Keratinocyte (primary cell): ENCODE measurements around the gene TENT4B. TPM values are rescaled to one million over a fixed set of nuclear protein-coding genes. Genes with fewer than 3 reads are reported as not detected.

ENCODE experiments used
- DNase-seq: peaks from one replicate; pipeline ENCODE4 v3.0.0-alpha.2; 2011; ENCODE audit warnings: low read depth, missing footprints, low spot score
- FAIRE-seq: peaks from 2 replicates; lab custom pipeline; 2011; peaks lifted over from hg19 to GRCh38; lab: Jason Lieb, UNC
- H2AFZ ChIP-seq: 2 replicates; pipeline ENCODE4 v1.6.0; 2012; ENCODE audit warnings: low read length, control low read depth, inconsistent platforms; ENCODE audit not compliant: control insufficient read depth
- H3K27ac ChIP-seq: 2 replicates; pipeline ENCODE4 v1.5.1; 2011; ENCODE audit warnings: low read length; ENCODE audit not compliant: control insufficient read depth, insufficient read depth
- H3K27me3 ChIP-seq: 3 replicates; pipeline ENCODE4 v1.6.0; 2011; ENCODE audit warnings: low read length; ENCODE audit not compliant: control insufficient read depth, insufficient read depth; ENCODE audit errors: extremely low read depth
- H3K36me3 ChIP-seq, 2 experiments: 2 replicates in 1 of 2; 3 replicates in 1 of 2; pipeline ENCODE4 v1.5.1; 2011; ENCODE audit warnings: low read length in 2 of 2, mild to moderate bottlenecking in 1 of 2; ENCODE audit not compliant: control insufficient read depth in 2 of 2, insufficient read depth in 2 of 2; ENCODE audit errors: extremely low read depth in 1 of 2
- H3K4me1 ChIP-seq: 3 replicates; pipeline ENCODE4 v1.5.1; 2011; ENCODE audit warnings: low read length; ENCODE audit not compliant: control insufficient read depth, insufficient read depth; ENCODE audit errors: extremely low read depth
- H3K4me2 ChIP-seq: 3 replicates; pipeline ENCODE4 v1.6.0; 2011; ENCODE audit warnings: low read depth, low read length; ENCODE audit not compliant: control insufficient read depth, insufficient read depth; ENCODE audit errors: extremely low read depth
- H3K4me3 ChIP-seq, 3 experiments: fragments of 200-600 bp in 1 of 3; sonication (generic) in 1 of 3; 2 replicates in 2 of 3; 3 replicates in 1 of 3; pipeline ENCODE4 v1.5.1; 2011 to 2016; ENCODE audit warnings: low read length in 3 of 3, mild to moderate bottlenecking in 3 of 3, control low read depth in 2 of 3, inconsistent platforms in 1 of 3, low read depth in 1 of 3, mixed read lengths in 1 of 3, mixed run types in 1 of 3, moderate library complexity in 1 of 3; ENCODE audit not compliant: control insufficient read depth in 2 of 3, insufficient read depth in 2 of 3; ENCODE audit errors: extremely low read depth in 1 of 3
- H3K79me2 ChIP-seq: 2 replicates; pipeline ENCODE4 v1.6.0; 2012; ENCODE audit warnings: low read length; ENCODE audit not compliant: control insufficient read depth, insufficient read depth
- H3K9ac ChIP-seq: 3 replicates; pipeline ENCODE4 v1.6.0; 2011; ENCODE audit warnings: low read length; ENCODE audit not compliant: control insufficient read depth, insufficient read depth; ENCODE audit errors: extremely low read depth
- H3K9me1 ChIP-seq: 3 replicates; pipeline ENCODE4 v1.6.0; 2011; ENCODE audit warnings: low read length; ENCODE audit not compliant: control insufficient read depth, insufficient read depth; ENCODE audit errors: extremely low read depth
- H3K9me3 ChIP-seq: 2 replicates; pipeline ENCODE4 v1.5.1; 2012; ENCODE audit warnings: low read depth, low read length; ENCODE audit not compliant: control insufficient read depth
- H4K20me1 ChIP-seq: 3 replicates; pipeline ENCODE4 v1.6.0; 2011; ENCODE audit warnings: low read length; ENCODE audit not compliant: control insufficient read depth, insufficient read depth; ENCODE audit errors: extremely low read depth
- CTCF ChIP-seq, 3 experiments: IDR thresholded peaks in 1 of 3; conservative IDR thresholded peaks in 1 of 3; optimal IDR thresholded peaks in 1 of 3; 2 replicates in 2 of 3; 3 replicates in 1 of 3; pipeline versions ENCODE3 to v1.5.1; 2011; ENCODE audit warnings: low read length in 3 of 3, mild to moderate bottlenecking in 3 of 3, moderate library complexity in 2 of 3, control low read depth in 1 of 3, inconsistent platforms in 1 of 3; ENCODE audit not compliant: insufficient read depth in 2 of 3; ENCODE audit errors: extremely low read depth in 1 of 3
- EZH2 ChIP-seq: IDR thresholded peaks from one replicate; pipeline ENCODE4 v1.6.1; 2012; ENCODE audit warnings: inconsistent platforms, mild to moderate bottlenecking, low read length, moderate library complexity
- dilution Hi-C: fragments of 300-500 bp; cut with MboI; formaldehyde crosslinking; loops from one replicate; pipeline ENCODE4 v1.7.0; 2020; ENCODE audit warnings: low sequenced_read_pairs; ENCODE audit not compliant: extremely low pct_ligation_motif_present
- polyA plus RNA-seq, 5 experiments: library from polyadenylated mRNA; depleted of rRNA in 3 of 5; stranded (reverse) in 3 of 5; stranded (forward) in 1 of 5; unstranded in 1 of 5; fragments of >200 nt; gene quantifications; 1 replicate in 1 of 5; 2 replicates in 3 of 5; 3 replicates in 1 of 5; pipeline versions ENCODE4 v1.2.1 to v1.2.3, GENCODE V29; 2011 to 2012; ENCODE audit warnings: missing spikeins in 2 of 5, low read depth in 1 of 5, low replicate concordance in 1 of 5

Gene TENT4B
- polyA plus RNA-seq, 1 donor (not counting 4 experiments of a cell fraction or from before 2014, with no cell fraction given) = 14.8 TPM

GRCh38 chr16:50146479-50147435, 6.3 kb upstream of the TENT4B start:
- H2AFZ ChIP-seq = no peak overlapping the region
- no peaks in the 10 kb centered on the region for H3K4me1 ChIP-seq
- H3K9ac ChIP-seq = no peak overlapping the region
- H3K4me3 ChIP-seq = no peak overlapping the region
- no peak for TF ChIP-seq CTCF (optimal IDR thresholded peaks at IDR 0.05 in 1 of 3, IDR thresholded peaks at IDR 0.05 in 1 of 3, conservative IDR thresholded peaks at IDR 0.05 in 1 of 3; ENCODE audit: extremely low read depth in 1 of 3, insufficient read depth in 2 of 3, low read length in 3 of 3)
- no peak for TF ChIP-seq EZH2
- no peaks in the 10 kb centered on the region for H4K20me1 ChIP-seq
- no peaks in the 10 kb centered on the region for H3K9me3 ChIP-seq
- H3K9me1 ChIP-seq = no peaks in the 10 kb centered on the region
- H3K4me2 ChIP-seq = no peak overlapping the region
- no peaks in the 10 kb centered on the region for H3K79me2 ChIP-seq
- no peaks in the 10 kb centered on the region for H3K27me3 ChIP-seq
- no peaks in the 10 kb centered on the region for H3K36me3 ChIP-seq
- no peak overlapping the region for H3K27ac ChIP-seq
- FAIRE-seq = no peak
- DNase-seq = no peak
- dilution Hi-C loops = no loop called here

- H3K4me2 ChIP-seq = no peak overlapping the region
- FAIRE-seq = no peak
- H3K27ac ChIP-seq = no peak overlapping the region
- DNase-seq = no peak
- no peak overlapping the region for H3K4me3 ChIP-seq
- H2AFZ ChIP-seq = no peak overlapping the region
- no peaks in the 10 kb centered on the region for H3K9me3 ChIP-seq
- H3K9me1 ChIP-seq = no peaks in the 10 kb centered on the region
- no peaks in the 10 kb centered on the region for H3K27me3 ChIP-seq
- H4K20me1 ChIP-seq = peaks cover 17% of the 10 kb centered on the region
- H3K4me1 ChIP-seq = peaks cover 17% of the 10 kb centered on the region
- no peak for TF ChIP-seq CTCF (optimal IDR thresholded peaks at IDR 0.05 in 1 of 3, IDR thresholded peaks at IDR 0.05 in 1 of 3, conservative IDR thresholded peaks at IDR 0.05 in 1 of 3; ENCODE audit: extremely low read depth in 1 of 3, insufficient read depth in 2 of 3, low read length in 3 of 3)
- TF ChIP-seq EZH2 = no peak
- peaks cover 28% of the 10 kb centered on the region for H3K79me2 ChIP-seq
- no peak overlapping the region for H3K9ac ChIP-seq
- dilution Hi-C loops = no loop called here
- no peaks in the 10 kb centered on the region for H3K36me3 ChIP-seq
Observed at GRCh38 chr16:50151322-50151721, 1.8 kb upstream of the TENT4B start.
